ENCODE measurements around the gene PLCH1.

The PLCH1 gene

DNA sequence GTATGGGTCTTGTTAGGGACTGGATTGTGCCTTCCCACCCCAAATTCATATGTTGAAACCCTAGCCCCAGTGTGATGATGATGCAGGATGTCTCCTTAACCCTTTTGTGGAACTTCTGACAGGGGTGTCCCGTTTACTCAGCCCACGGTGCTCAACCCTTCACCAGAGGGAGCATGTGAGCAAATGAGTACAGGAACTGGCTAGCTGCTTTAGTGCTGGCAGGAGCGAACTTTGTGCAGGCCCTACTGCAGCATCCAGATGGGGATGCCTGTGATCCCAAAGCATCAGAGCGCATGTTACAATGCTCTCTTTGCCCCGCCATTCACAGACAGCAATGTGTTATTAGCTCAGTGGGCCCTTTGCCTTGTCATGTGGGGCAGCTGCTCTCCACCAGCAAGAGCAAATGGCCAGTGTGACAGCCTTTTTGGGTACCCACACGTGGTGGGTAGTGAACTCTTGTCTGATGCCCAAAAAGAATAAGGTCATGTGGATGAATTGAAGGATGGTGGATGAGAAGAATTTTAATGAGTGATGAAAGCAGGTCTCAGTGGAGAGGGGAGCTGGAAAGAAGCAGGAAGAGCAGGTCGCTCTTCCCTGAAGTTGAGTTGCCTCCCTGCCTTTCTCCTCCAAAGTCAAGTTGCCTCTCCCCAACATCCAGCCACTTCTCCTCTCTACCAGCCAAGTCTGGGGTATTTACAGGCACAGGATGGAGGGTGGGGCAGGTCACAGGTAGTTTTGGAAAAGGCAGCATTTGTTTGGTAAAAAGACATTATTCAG lies 388.1 kb downstream of the PLCH1 start:
- ChIA-PET POLR2A (no interaction called here), CTCF (no interaction called here)
- DNase-seq (ENCODE audit: extremely low spot score) = no peak
- TF ChIP-seq FOXK2 (IDR thresholded peaks at IDR 0.05) (no peak), ELF4 (IDR thresholded peaks at IDR 0.05) (no peak), CTBP1 (IDR thresholded peaks at IDR 0.05; ENCODE audit: borderline replicate concordance) (no peak), BHLHE40 (IDR thresholded peaks at IDR 0.05; ENCODE audit: borderline replicate concordance) (no peak), NFRKB (IDR thresholded peaks at IDR 0.05) (no peak), SP1 (IDR thresholded peaks at IDR 0.05) (no peak), FOXA1 (IDR thresholded peaks at IDR 0.05) (no peak), ZNF384 (IDR thresholded peaks at IDR 0.05) (no peak), SUZ12 (IDR thresholded peaks at IDR 0.05) (no peak), FOXM1 (IDR thresholded peaks at IDR 0.05; ENCODE audit: borderline replicate concordance) (no peak), LEF1 (IDR thresholded peaks at IDR 0.05; ENCODE audit: borderline replicate concordance) (no peak), TARDBP (IDR thresholded peaks at IDR 0.05) (no peak)
- TF ChIP-seq, protein P1, sequence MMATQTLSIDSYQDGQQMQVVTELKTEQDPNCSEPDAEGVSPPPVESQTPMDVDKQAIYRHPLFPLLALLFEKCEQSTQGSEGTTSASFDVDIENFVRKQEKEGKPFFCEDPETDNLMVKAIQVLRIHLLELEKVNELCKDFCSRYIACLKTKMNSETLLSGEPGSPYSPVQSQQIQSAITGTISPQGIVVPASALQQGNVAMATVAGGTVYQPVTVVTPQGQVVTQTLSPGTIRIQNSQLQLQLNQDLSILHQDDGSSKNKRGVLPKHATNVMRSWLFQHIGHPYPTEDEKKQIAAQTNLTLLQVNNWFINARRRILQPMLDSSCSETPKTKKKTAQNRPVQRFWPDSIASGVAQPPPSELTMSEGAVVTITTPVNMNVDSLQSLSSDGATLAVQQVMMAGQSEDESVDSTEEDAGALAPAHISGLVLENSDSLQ (IDR thresholded peaks at IDR 0.05) = no peak

DNA sequence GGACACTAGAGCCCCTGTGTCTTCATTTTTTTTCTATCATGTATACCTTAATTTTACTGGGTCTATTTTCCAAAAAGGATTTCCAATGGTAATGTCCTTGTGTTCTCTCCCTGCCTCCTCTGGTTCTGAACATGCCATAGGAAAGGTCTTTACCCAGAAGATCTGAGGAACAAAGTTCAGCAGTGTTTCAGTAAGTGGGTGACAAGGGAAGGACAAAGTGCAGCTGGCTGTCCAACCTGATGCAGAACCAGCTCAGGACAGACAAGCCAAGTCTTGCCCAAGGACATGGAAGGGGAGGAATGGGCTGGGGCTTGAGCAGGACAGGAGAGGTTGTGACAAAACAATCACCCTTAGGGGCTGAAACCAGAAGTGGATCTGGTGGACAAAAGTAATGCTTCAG lies 390.2 kb downstream of the PLCH1 start:
- no peak for DNase-seq (ENCODE audit: extremely low spot score)
- CTCF ChIA-PET = no interaction called here
- TF ChIP-seq ELF4 (IDR thresholded peaks at IDR 0.05) (no peak), NFRKB (IDR thresholded peaks at IDR 0.05) (no peak), SUZ12 (IDR thresholded peaks at IDR 0.05) (no peak), FOXM1 (IDR thresholded peaks at IDR 0.05; ENCODE audit: borderline replicate concordance) (no peak), CTBP1 (IDR thresholded peaks at IDR 0.05; ENCODE audit: borderline replicate concordance) (no peak)
- POLR2A ChIA-PET = no interaction called here

DNA sequence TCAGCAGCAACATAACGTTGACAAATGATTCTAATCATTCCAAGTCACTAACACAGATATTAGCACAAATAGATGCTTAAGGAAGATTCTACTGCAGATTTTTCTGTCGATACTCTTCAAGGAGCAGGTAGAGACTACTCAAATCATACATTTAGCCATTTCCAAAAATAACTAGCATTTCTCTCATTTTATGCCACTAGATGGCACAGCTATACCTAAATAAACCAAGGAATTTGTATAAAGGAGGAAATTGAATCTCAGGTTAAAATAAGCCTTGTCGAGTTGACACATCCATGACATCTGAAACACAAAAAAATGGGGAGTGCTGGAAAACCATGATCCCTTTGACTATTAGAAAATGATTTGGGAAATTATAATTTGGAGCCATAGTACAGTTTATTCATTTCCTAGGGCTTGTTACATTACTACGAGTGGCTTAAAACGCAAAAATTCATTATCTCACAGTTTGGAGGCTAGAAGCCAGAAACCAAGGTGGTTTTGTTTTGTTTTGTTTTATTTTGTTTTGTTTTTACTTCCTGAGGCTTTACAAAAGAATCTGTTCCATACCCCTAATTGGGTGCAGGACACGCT lies 391.9 kb downstream of the PLCH1 start:
- ChIA-PET POLR2A (no interaction called here), CTCF (interaction anchor here (0.7 kb wide), 1 partner anchor 21 kb away, joined by 3 read pairs; no protein-coding TSS in a partner anchor)
- TF ChIP-seq CTBP1 (IDR thresholded peaks at IDR 0.05; ENCODE audit: borderline replicate concordance) (no peak), SUZ12 (IDR thresholded peaks at IDR 0.05) (no peak), LEF1 (IDR thresholded peaks at IDR 0.05; ENCODE audit: borderline replicate concordance) (no peak)
- peak; percentile 30 for DNase-seq (ENCODE audit: extremely low spot score)

DNA sequence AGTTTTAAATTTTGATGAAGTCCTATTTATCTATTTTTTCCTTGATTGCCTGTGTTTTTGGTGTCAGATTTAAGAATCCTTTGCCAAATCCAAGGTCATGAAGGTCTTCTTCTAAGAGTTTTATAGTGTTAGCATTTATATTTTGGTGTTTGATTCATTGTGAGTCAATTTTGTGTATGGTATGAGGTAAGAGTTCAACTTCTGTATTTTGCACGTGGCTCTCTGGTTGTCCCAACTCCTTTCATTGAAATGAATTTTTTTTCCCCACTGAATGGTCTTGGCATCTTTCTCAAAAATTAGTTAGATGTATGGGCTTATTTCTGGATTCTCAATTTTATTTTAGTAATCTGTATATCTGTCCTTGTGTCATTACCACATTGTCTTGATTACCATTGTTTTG lies 394.3 kb downstream of the PLCH1 start:
- DNase-seq (ENCODE audit: extremely low spot score) = no peak
- ChIA-PET CTCF (no interaction called here), POLR2A (no interaction called here)
- TF ChIP-seq L3MBTL2 (conservative IDR thresholded peaks at IDR 0.05) (no peak), FOXA1 (IDR thresholded peaks at IDR 0.05) (no peak), HDGF (IDR thresholded peaks at IDR 0.05; ENCODE audit: borderline replicate concordance) (no peak), SUZ12 (IDR thresholded peaks at IDR 0.05) (no peak), ZNF384 (IDR thresholded peaks at IDR 0.05) (no peak), CTBP1 (IDR thresholded peaks at IDR 0.05; ENCODE audit: borderline replicate concordance) (no peak), FOXM1 (IDR thresholded peaks at IDR 0.05; ENCODE audit: borderline replicate concordance) (no peak), FOXK2 (IDR thresholded peaks at IDR 0.05) (no peak), SP1 (IDR thresholded peaks at IDR 0.05) (no peak), ELF4 (IDR thresholded peaks at IDR 0.05) (no peak), BHLHE40 (IDR thresholded peaks at IDR 0.05; ENCODE audit: borderline replicate concordance) (no peak), TARDBP (IDR thresholded peaks at IDR 0.05) (no peak), NFRKB (IDR thresholded peaks at IDR 0.05) (no peak), LEF1 (IDR thresholded peaks at IDR 0.05; ENCODE audit: borderline replicate concordance) (no peak), ARNT (IDR thresholded peaks at IDR 0.05) (no peak)
- TF ChIP-seq, protein P1 (IDR thresholded peaks at IDR 0.05) = no peak

DNA sequence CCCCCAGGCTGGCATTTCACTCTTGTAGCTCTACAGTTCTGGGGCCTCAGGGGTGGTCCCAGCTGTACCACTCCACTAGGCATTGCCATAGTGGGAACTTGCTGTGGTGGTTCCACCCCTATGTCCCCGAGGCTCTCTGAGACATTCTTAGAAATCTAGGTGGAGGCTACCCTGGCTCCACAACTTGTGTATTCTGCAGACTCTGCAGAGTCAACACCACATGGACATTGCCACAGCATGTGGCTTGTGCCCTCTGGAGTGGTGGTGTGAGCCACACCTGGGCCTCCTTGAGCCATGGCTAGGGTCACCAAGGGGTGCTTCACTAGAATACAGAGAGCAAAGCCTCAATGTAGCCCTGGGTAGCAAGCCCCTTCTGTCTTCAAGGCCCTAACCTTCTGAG lies 397.0 kb downstream of the PLCH1 start:
- POLR2A ChIA-PET = no interaction called here
- DNase-seq (ENCODE audit: extremely low spot score) = no peak
- TF ChIP-seq SP1 (IDR thresholded peaks at IDR 0.05) = no peak
- TF ChIP-seq L3MBTL2 (conservative IDR thresholded peaks at IDR 0.05) = no peak
- TF ChIP-seq SUZ12 (IDR thresholded peaks at IDR 0.05) = no peak
- TF ChIP-seq FOXK2 (IDR thresholded peaks at IDR 0.05) = no peak
- no peak for TF ChIP-seq HDGF (IDR thresholded peaks at IDR 0.05; ENCODE audit: borderline replicate concordance)
- no peak for TF ChIP-seq CTBP1 (IDR thresholded peaks at IDR 0.05; ENCODE audit: borderline replicate concordance)
- no peak for TF ChIP-seq FOXA1 (IDR thresholded peaks at IDR 0.05)
- TF ChIP-seq BHLHE40 (IDR thresholded peaks at IDR 0.05; ENCODE audit: borderline replicate concordance) = no peak
- TF ChIP-seq LEF1 (IDR thresholded peaks at IDR 0.05; ENCODE audit: borderline replicate concordance) = no peak
- no peak for TF ChIP-seq ARNT (IDR thresholded peaks at IDR 0.05)
- TF ChIP-seq ELF4 (IDR thresholded peaks at IDR 0.05) = no peak
- TF ChIP-seq FOXM1 (IDR thresholded peaks at IDR 0.05; ENCODE audit: borderline replicate concordance) = no peak
- TF ChIP-seq, protein P1 (IDR thresholded peaks at IDR 0.05) = no peak
- TF ChIP-seq NFRKB (IDR thresholded peaks at IDR 0.05) = no peak
- TF ChIP-seq ZNF384 (IDR thresholded peaks at IDR 0.05) = no peak
- no peak for TF ChIP-seq TARDBP (IDR thresholded peaks at IDR 0.05)
- CTCF ChIA-PET = no interaction called here

DNA sequence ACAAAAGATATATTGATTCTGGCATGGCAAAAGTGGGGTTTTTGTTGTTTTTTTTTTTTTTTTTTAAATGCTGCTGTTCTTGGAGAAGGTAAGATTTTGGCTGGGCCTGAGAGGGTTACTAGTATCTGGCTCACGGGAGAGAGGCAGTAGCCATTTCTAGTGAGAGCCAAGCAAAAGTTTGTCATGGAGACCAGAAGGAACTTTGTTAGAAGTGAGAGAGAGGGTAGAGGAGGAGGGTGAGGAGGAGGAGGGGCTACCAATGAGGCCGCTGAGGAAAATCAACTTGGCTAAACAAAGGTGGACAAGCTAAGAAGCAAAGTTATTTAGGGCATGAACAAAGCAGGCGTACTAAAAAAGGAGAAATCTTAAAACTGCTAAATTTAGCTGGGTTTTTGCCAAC lies 402.5 kb downstream of the PLCH1 start:
- DNase-seq (ENCODE audit: extremely low spot score) = no peak
- CTCF ChIA-PET = no interaction called here
- TF ChIP-seq TARDBP (IDR thresholded peaks at IDR 0.05) (no peak), ZNF384 (IDR thresholded peaks at IDR 0.05) (no peak), NFRKB (IDR thresholded peaks at IDR 0.05) (no peak), FOXK2 (IDR thresholded peaks at IDR 0.05) (no peak), LEF1 (IDR thresholded peaks at IDR 0.05; ENCODE audit: borderline replicate concordance) (no peak), FOXM1 (IDR thresholded peaks at IDR 0.05; ENCODE audit: borderline replicate concordance) (no peak), ARNT (IDR thresholded peaks at IDR 0.05) (no peak)
- POLR2A ChIA-PET = no interaction called here
